Left hindlimb (tissue), 1 donor: Measurements from ENCODE around the gene CEBPA.

Source experiments
- DNase-seq: peaks from one replicate; pipeline ENCODE4 v3.0.0-alpha.2; 2018

The CEBPA gene

GRCh38 chr19:33270769-33271168 lies 31.6 kb downstream of the CEBPA start:
- no peak for DNase-seq

GRCh38 chr19:33269016-33269415 lies 33.3 kb downstream of the CEBPA start:
- DNase-seq: no peak

- no peak for DNase-seq
These were observed 34.0 kb downstream of the CEBPA start for GRCh38 chr19:33268162-33268991.

- DNase-seq: no peak
These were observed 34.6 kb downstream of the CEBPA start for GRCh38 chr19:33267706-33268105.

GRCh38 chr19:33266974-33267484 lies 35.3 kb downstream of the CEBPA start:
- DNase-seq: no peak

- DNase-seq: no peak
These were observed 37.4 kb downstream of the CEBPA start for GRCh38 chr19:33264881-33265445.

GRCh38 chr19:33263325-33264023 lies 38.9 kb downstream of the CEBPA start:
- no peak for DNase-seq

- no peak for DNase-seq
These were observed 40.7 kb downstream of the CEBPA start for GRCh38 chr19:33261511-33262189.

- no peak for DNase-seq
These were observed 41.5 kb downstream of the CEBPA start for GRCh38 chr19:33260628-33261418.

- no peak for DNase-seq
These were observed 42.8 kb downstream of the CEBPA start for GRCh38 chr19:33259539-33259938.

GRCh38 chr19:33257828-33258227 lies 44.5 kb downstream of the CEBPA start:
- DNase-seq: no peak

- DNase-seq: no peak
These were observed 46.1 kb downstream of the CEBPA start for GRCh38 chr19:33256261-33256660.

- DNase-seq: no peak
These were observed 46.6 kb downstream of the CEBPA start for GRCh38 chr19:33255781-33256180.

- no peak for DNase-seq
These were observed 48.0 kb downstream of the CEBPA start for GRCh38 chr19:33254245-33254824.

- DNase-seq: no peak
These were observed 49.4 kb downstream of the CEBPA start for GRCh38 chr19:33252971-33253370.

- DNase-seq: no peak
These were observed 49.8 kb downstream of the CEBPA start for GRCh38 chr19:33252418-33252962.

- DNase-seq: no peak
These were observed 50.7 kb downstream of the CEBPA start for GRCh38 chr19:33251526-33252090.

GRCh38 chr19:33251076-33251475 lies 51.3 kb downstream of the CEBPA start:
- no peak for DNase-seq

- DNase-seq: no peak
These were observed 51.8 kb downstream of the CEBPA start for GRCh38 chr19:33250500-33250899.
